Karpas-422 (cell line): ENCODE data around the gene RUBCNL. TPM values are rescaled to one million over a fixed set of nuclear protein-coding genes. Genes with fewer than 3 reads are reported as not detected.

Source experiments
- DNase-seq: peaks from one replicate; pipeline ENCODE4 v3.0.0-alpha.2; 2015
- H2AFZ ChIP-seq: fragments of 200-600 bp; sonication (generic); 2 replicates; pipeline ENCODE4 v1.6.1; 2014; ENCODE audit warnings: antibody characterized with exemption, low read length, mixed read lengths
- H3K27ac ChIP-seq: fragments of 200-600 bp; sonication (generic); 2 replicates; pipeline ENCODE4 v1.5.1; 2014; ENCODE audit warnings: mild to moderate bottlenecking, low read length, moderate library complexity
- H3K27me3 ChIP-seq: fragments of 200-600 bp; sonication (generic); 2 replicates; pipeline ENCODE4 v1.6.1; 2014; ENCODE audit warnings: low read length, mixed read lengths
- H3K36me3 ChIP-seq: fragments of 200-600 bp; sonication (generic); 2 replicates; pipeline ENCODE4 v1.6.1; 2014; ENCODE audit warnings: low read length, mixed read lengths; ENCODE audit not compliant: insufficient read depth
- H3K4me1 ChIP-seq: fragments of 200-600 bp; sonication (generic); 2 replicates; pipeline ENCODE4 v1.6.1; 2014; ENCODE audit warnings: mild to moderate bottlenecking, low read length, mixed read lengths
- H3K4me2 ChIP-seq: fragments of 200-600 bp; sonication (generic); 2 replicates; pipeline ENCODE4 v1.6.1; 2014; ENCODE audit warnings: low read length, low read depth, mild to moderate bottlenecking; ENCODE audit not compliant: poor library complexity, severe bottlenecking
- H3K4me3 ChIP-seq: fragments of 200-600 bp; sonication (generic); 2 replicates; pipeline ENCODE4 v1.5.1; 2014; ENCODE audit warnings: mild to moderate bottlenecking, antibody characterized with exemption, low read length, mixed read lengths
- H3K79me2 ChIP-seq: fragments of 200-600 bp; sonication (generic); 2 replicates; pipeline ENCODE4 v1.6.1; 2014; ENCODE audit warnings: mild to moderate bottlenecking, low read length, mixed read lengths
- H3K9ac ChIP-seq: fragments of 200-600 bp; sonication (generic); 2 replicates; pipeline ENCODE4 v1.6.0; 2014; ENCODE audit warnings: low read length
- H3K9me2 ChIP-seq: fragments of 200-600 bp; sonication (generic), shearing (Covaris generic); replicated peaks from 2 replicates; pipeline ENCODE4 v1.6.0; 2014; ENCODE audit warnings: mild to moderate bottlenecking, low read length, moderate library complexity; ENCODE audit not compliant: insufficient read depth
- H3K9me3 ChIP-seq: fragments of 300-700, 200-600 bp; sonication (generic); 2 replicates; pipeline ENCODE4 v1.6.1; 2014; ENCODE audit warnings: low read length, mixed read lengths
- H4K20me1 ChIP-seq: fragments of 200-600 bp; sonication (generic); 2 replicates; pipeline ENCODE4 v1.6.1; 2014; ENCODE audit warnings: mild to moderate bottlenecking, antibody characterized with exemption, low read length, low read depth; ENCODE audit not compliant: insufficient read depth
- total RNA-seq: library from RNA; depleted of rRNA; stranded (reverse); fragments of >200 nt; shearing (Covaris generic); gene quantifications from 2 replicates; pipeline ENCODE4 v1.2.3, GENCODE V29; 2014; ENCODE audit warnings: low replicate concordance

Gene RUBCNL
- total RNA-seq, 1 experiment from 2014 or later = not detected

DNA sequence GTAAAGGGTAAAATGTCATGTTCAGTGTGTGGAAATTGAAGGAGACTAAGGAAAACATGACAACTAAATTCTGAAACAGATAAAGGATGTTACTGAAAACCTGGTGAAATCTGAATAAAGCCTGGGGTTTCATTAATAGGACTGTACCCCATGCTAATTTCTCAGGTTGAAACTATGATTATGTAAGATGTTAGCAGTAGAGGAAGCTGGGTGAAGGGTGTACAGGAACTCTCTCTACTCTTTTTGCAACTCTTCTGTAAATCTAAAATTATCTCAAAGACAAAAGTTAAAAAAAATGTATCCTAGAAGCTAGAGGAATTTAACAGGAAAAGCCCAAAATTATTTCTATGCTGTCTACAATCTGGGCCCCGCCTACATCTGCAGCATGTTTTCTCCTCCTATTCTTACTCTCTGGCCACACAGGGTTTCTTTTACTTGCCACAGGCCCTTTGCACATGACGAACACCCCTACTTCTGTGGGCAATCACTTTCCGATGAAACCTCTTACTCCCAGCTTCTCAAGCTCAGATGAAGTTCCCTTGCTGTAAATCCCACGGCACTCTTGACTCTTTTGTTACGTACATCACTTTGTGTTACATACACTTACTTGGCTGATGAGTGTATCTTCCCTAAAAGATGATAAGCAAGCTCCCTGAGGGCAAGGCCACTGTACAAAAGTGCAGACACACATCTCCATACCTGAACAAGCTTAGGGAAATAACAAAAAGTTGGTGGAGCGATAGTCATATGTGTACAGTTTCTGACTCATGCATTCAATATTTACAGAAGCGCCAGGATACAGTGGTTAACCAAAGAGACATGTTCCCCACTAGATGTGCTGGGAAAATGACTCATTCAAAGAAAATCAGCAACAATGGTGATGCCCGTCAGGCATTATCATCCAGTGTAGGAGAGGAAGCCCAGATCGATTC lies 32.6 kb downstream of the RUBCNL start:
- H4K20me1 ChIP-seq = no peaks in the 10 kb centered on the region
- H3K9me2 ChIP-seq = no peaks in the 10 kb centered on the region
- no peaks in the 10 kb centered on the region for H3K27me3 ChIP-seq
- no peaks in the 10 kb centered on the region for H3K36me3 ChIP-seq
- H3K4me2 ChIP-seq = no peak overlapping the region
- no peaks in the 10 kb centered on the region for H3K9me3 ChIP-seq
- no peak overlapping the region for H3K27ac ChIP-seq
- H2AFZ ChIP-seq = no peak overlapping the region
- H3K9ac ChIP-seq = no peak overlapping the region
- no peak overlapping the region for H3K4me3 ChIP-seq
- DNase-seq = no peak
- H3K79me2 ChIP-seq = no peaks in the 10 kb centered on the region
- H3K4me1 ChIP-seq = no peaks in the 10 kb centered on the region

DNA sequence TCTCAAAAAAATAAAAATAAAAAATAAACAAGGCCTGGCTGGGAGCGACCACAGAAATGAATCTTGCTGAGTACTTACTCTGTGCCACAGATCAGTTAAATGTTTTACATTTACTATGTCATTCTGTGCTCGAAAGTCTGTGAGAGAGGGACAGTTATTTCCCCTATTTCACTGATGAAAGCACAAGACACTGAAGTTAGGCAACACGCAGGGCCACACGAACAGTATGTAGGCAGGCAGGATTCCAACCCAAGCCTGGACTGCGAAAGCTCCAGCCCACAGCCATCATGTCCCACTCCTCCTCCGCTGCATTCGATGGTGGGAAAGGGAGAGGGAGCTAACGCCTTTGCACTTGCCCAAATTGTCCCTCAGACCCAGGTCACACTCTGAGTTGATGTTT lies 34.2 kb downstream of the RUBCNL start:
- H3K9ac ChIP-seq = no peak overlapping the region
- no peak overlapping the region for H3K4me2 ChIP-seq
- H3K36me3 ChIP-seq = no peaks in the 10 kb centered on the region

DNA sequence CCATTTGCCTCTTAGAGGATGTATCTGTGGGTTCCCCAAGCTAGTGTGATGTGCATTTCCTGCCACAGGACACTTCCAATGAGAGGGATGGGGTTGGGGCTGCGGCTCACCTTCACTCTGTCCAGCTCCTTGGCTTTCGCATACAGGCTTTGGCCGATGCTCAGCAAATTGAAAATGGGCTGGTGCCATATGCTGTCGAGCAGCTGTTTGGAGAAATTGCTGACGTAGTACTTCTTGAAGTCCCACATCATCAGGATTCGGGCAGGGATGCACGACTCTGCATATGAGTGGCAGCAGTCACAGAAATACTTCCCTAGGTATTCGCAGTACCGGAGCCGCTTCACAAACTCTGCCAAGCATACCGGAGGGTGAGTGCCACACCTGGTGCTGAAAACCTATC lies 37.0 kb downstream of the RUBCNL start:
- H3K27ac ChIP-seq = no peak overlapping the region
- H3K9me2 ChIP-seq = no peaks in the 10 kb centered on the region
- no peaks in the 10 kb centered on the region for H3K27me3 ChIP-seq
- H3K79me2 ChIP-seq = no peaks in the 10 kb centered on the region
- no peaks in the 10 kb centered on the region for H3K36me3 ChIP-seq
- no peak overlapping the region for H3K4me2 ChIP-seq
- no peak overlapping the region for H3K4me3 ChIP-seq
- H4K20me1 ChIP-seq = no peaks in the 10 kb centered on the region
- no peaks in the 10 kb centered on the region for H3K9me3 ChIP-seq
- H2AFZ ChIP-seq = no peak overlapping the region
- no peak for DNase-seq
- H3K9ac ChIP-seq = no peak overlapping the region
- no peaks in the 10 kb centered on the region for H3K4me1 ChIP-seq

More for the DNA sequence above, 34.2 kb downstream of the RUBCNL start:
- Histone ChIP-seq H3K4me3 (no peak overlapping the region), H4K20me1 (no peaks in the 10 kb centered on the region), H3K27me3 (no peaks in the 10 kb centered on the region), H3K79me2 (no peaks in the 10 kb centered on the region), H3K9me2 (no peaks in the 10 kb centered on the region), H2AFZ (no peak overlapping the region), H3K9me3 (no peaks in the 10 kb centered on the region), H3K4me1 (no peaks in the 10 kb centered on the region), H3K27ac (no peak overlapping the region)
- no peak for DNase-seq

DNA sequence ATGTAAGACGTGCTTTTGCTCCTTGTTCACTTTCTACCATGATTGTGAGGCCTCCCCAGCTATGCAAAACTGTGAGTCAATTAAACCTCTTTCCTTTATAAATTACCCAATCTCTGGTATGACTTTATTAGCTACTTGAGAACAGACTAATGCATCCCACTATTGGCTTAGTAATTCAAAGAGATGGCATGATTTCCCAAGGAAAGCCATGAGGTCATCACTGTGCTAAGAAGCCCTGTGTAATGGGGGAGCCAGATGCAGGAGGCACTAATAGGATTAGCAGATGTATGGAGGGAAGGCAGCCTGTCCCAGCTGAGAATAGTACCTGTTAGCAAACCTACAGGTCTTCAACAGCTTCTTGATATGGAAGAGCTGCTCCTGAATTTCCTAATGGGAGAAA lies 38.1 kb downstream of the RUBCNL start:
- Histone ChIP-seq H3K27me3 (no peaks in the 10 kb centered on the region), H3K27ac (no peak overlapping the region), H4K20me1 (no peaks in the 10 kb centered on the region)

DNA sequence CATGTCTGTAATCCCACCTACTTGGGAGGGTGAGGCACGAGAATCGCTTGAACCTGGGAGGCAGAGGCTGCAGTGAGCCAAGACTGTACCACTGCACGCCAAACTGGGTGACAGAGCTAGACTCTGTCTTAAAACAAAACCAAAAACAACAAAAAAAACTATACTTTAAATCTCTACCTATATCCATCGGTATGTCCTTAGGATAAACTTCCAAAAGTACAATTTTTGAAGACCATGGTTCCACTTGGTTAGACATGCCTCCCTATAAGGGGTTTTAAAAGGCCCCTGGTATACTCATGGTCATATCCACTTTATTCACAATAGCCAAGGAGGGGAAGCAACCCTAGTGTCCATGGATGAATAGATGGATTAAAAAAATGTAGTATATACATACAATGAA lies 39.8 kb downstream of the RUBCNL start:
- no peaks in the 10 kb centered on the region for H3K9me3 ChIP-seq
- DNase-seq = no peak
- H3K79me2 ChIP-seq = no peaks in the 10 kb centered on the region
- no peaks in the 10 kb centered on the region for H3K9me2 ChIP-seq
- H2AFZ ChIP-seq = no peak overlapping the region
- no peaks in the 10 kb centered on the region for H4K20me1 ChIP-seq
- no peak overlapping the region for H3K4me3 ChIP-seq
- no peak overlapping the region for H3K9ac ChIP-seq
- H3K27ac ChIP-seq = no peak overlapping the region
- H3K36me3 ChIP-seq = no peaks in the 10 kb centered on the region
- no peaks in the 10 kb centered on the region for H3K27me3 ChIP-seq
- no peak overlapping the region for H3K4me2 ChIP-seq
- no peaks in the 10 kb centered on the region for H3K4me1 ChIP-seq

More for the DNA sequence above, 38.1 kb downstream of the RUBCNL start:
- H3K4me2 ChIP-seq = no peak overlapping the region
- no peaks in the 10 kb centered on the region for H3K9me2 ChIP-seq
- H2AFZ ChIP-seq = no peak overlapping the region
- DNase-seq = no peak
- H3K36me3 ChIP-seq = no peaks in the 10 kb centered on the region
- no peaks in the 10 kb centered on the region for H3K9me3 ChIP-seq
- no peak overlapping the region for H3K4me3 ChIP-seq
- no peak overlapping the region for H3K9ac ChIP-seq
- H3K79me2 ChIP-seq = no peaks in the 10 kb centered on the region
- no peaks in the 10 kb centered on the region for H3K4me1 ChIP-seq

DNA sequence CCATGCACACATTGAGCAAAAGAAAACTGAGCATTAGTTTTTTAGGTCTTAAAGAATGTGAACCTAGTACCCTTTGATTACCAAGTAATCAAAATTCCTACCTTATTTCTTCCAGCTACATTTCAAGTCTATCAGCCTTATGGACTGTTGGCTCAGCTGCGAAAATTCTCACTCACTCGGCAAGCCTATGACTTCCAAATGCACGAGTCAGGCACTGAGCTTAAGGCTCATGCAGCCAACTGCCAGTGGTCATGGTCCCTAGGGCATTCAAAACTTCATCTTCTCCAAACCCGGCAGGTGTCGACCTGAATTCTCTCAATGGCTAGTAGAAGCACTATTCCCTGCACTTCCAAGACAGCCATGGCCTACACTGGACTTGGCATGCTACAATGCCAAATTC lies 41.2 kb downstream of the RUBCNL start:
- no peaks in the 10 kb centered on the region for H3K36me3 ChIP-seq
- no peaks in the 10 kb centered on the region for H3K9me3 ChIP-seq
- DNase-seq = no peak
- no peaks in the 10 kb centered on the region for H3K4me1 ChIP-seq
- H3K9ac ChIP-seq = no peak overlapping the region
- H3K27ac ChIP-seq = no peak overlapping the region
- H3K4me2 ChIP-seq = no peak overlapping the region
- H3K79me2 ChIP-seq = no peaks in the 10 kb centered on the region
- H3K9me2 ChIP-seq = no peaks in the 10 kb centered on the region
- no peak overlapping the region for H3K4me3 ChIP-seq
- no peaks in the 10 kb centered on the region for H4K20me1 ChIP-seq
- no peak overlapping the region for H2AFZ ChIP-seq
- no peaks in the 10 kb centered on the region for H3K27me3 ChIP-seq

DNA sequence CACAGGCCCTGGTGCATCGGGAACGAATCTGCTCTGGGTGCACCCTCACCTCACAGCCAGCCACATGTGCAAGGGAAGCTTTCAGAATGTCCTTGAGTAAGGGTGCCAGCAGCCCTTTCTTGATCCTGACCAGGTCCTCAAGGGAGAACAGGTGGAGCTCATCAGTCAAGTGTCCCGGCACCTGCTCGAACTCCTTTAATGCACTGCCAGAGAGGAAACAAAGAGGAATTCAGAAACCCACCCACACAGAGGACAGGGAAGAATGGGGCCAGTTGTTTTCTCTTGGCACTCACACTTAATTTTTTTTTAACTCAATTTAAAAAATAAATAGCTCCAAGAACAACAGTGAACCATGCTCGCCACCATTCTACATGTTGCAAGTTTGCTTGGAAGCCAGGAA lies 41.7 kb downstream of the RUBCNL start:
- H3K4me3 ChIP-seq = no peak overlapping the region
- no peak overlapping the region for H3K9ac ChIP-seq
- no peaks in the 10 kb centered on the region for H4K20me1 ChIP-seq
- H2AFZ ChIP-seq = no peak overlapping the region
- DNase-seq = no peak
- no peaks in the 10 kb centered on the region for H3K9me3 ChIP-seq
- H3K4me1 ChIP-seq = no peaks in the 10 kb centered on the region
- H3K27ac ChIP-seq = no peak overlapping the region
- H3K36me3 ChIP-seq = no peaks in the 10 kb centered on the region
- no peaks in the 10 kb centered on the region for H3K9me2 ChIP-seq
- H3K79me2 ChIP-seq = no peaks in the 10 kb centered on the region
- H3K4me2 ChIP-seq = no peak overlapping the region
- H3K27me3 ChIP-seq = no peaks in the 10 kb centered on the region

DNA sequence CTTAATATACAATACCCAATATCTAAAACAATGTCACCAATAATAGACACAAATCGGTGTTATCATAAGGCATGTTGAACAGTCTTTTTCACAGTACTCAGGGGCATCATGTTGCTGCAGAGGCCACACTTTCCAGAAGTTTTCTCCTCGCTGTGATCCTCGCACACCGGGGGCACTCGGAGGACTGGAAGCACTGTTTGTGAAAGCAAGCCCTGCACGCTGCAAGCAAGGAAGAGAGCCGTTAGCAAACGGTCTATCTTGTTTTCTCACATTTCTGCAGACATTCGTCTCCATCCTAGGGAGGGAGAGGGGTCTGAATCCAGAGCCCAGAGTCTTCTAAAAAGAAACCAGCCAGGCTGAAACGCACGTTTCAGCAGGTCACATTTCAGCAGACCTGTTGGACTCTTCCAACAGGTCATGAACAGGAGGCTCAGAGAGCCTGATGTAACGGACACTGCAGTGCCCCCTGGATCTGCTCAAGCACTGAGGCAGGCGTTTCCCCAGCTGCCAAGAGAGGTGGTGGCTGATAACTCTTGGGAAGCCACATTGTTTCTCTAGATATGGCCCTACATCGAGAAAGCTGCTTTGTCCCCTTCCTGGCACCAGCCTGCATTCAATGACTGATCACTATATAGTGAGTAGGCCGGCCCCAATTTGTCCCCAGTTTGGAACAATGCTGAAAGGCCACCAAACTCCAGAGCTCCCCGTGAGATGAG lies 43.6 kb downstream of the RUBCNL start:
- no peak overlapping the region for H2AFZ ChIP-seq
- no peak overlapping the region for H3K27ac ChIP-seq

More for the DNA sequence above, 43.6 kb downstream of the RUBCNL start:
- no peaks in the 10 kb centered on the region for H3K9me3 ChIP-seq
- no peaks in the 10 kb centered on the region for H3K4me1 ChIP-seq
- H3K27me3 ChIP-seq = no peaks in the 10 kb centered on the region
- no peaks in the 10 kb centered on the region for H3K79me2 ChIP-seq
- H3K9ac ChIP-seq = no peak overlapping the region
- H4K20me1 ChIP-seq = no peaks in the 10 kb centered on the region
- H3K9me2 ChIP-seq = no peaks in the 10 kb centered on the region
- no peak overlapping the region for H3K4me3 ChIP-seq
- H3K4me2 ChIP-seq = no peak overlapping the region
- no peaks in the 10 kb centered on the region for H3K36me3 ChIP-seq
- no peak for DNase-seq
